HUES64 (cell line): ENCODE measurements around the gene CLSTN2.

Experiments used
- H3K27ac ChIP-seq: 2 replicates; pipeline ENCODE4 v1.7.0; 2013; ENCODE audit warnings: low read depth, low read length, inconsistent platforms
- H3K27me3 ChIP-seq: 2 replicates; pipeline ENCODE4 v1.6.1; 2013; ENCODE audit warnings: mild to moderate bottlenecking, low read length; ENCODE audit not compliant: insufficient read depth
- H3K36me3 ChIP-seq: 2 replicates; pipeline ENCODE4 v1.6.1; 2013; ENCODE audit warnings: mild to moderate bottlenecking, low read length; ENCODE audit not compliant: insufficient read depth
- H3K4me1 ChIP-seq: 2 replicates; pipeline ENCODE4 v1.6.1; 2013; ENCODE audit warnings: mild to moderate bottlenecking, low read length, moderate library complexity; ENCODE audit not compliant: insufficient read depth
- H3K4me3 ChIP-seq: 2 replicates; pipeline ENCODE4 v1.5.1; 2013; ENCODE audit warnings: mild to moderate bottlenecking, low read length, moderate library complexity
- H3K9ac ChIP-seq: 2 replicates; pipeline ENCODE4 v1.6.1; 2013; ENCODE audit warnings: mild to moderate bottlenecking, low read depth, low read length
- H3K9me3 ChIP-seq: 2 replicates; pipeline ENCODE4 v1.6.1; 2013; ENCODE audit warnings: low read depth, low read length; ENCODE audit not compliant: insufficient read depth
- WGBS: fragments of 150-250, 120-280 bp; methylation state at CpG from one replicate; pipeline ENCODE4 v1.1.7; 2013; ENCODE audit warnings: missing lambda C conversion rate; 5-methylcytosine and 5-hydroxymethylcytosine counted together

The CLSTN2 gene

GRCh38 chr3:140274429-140274828, 339.4 kb downstream of the CLSTN2 start:
- Histone ChIP-seq H3K4me1 (peaks cover 3% of the 10 kb centered on the region), H3K36me3 (no peaks in the 10 kb centered on the region), H3K9me3 (no peaks in the 10 kb centered on the region), H3K9ac (no peak overlapping the region), H3K27me3 (no peaks in the 10 kb centered on the region), H3K27ac (no peak overlapping the region), H3K4me3 (no peak overlapping the region)
- 91% methylated on average over 5 of the region's 5 CpGs for WGBS

GRCh38 chr3:140276703-140277102, 341.7 kb downstream of the CLSTN2 start:
- Histone ChIP-seq H3K27me3 (no peaks in the 10 kb centered on the region), H3K36me3 (no peaks in the 10 kb centered on the region), H3K4me3 (no peak overlapping the region), H3K9me3 (no peaks in the 10 kb centered on the region), H3K9ac (no peak overlapping the region), H3K27ac (no peak overlapping the region), H3K4me1 (peaks cover 3% of the 10 kb centered on the region)
- 55% methylated on average over 3 of the region's 3 CpGs for WGBS

- Histone ChIP-seq H3K27me3 (no peaks in the 10 kb centered on the region), H3K27ac (no peak overlapping the region), H3K4me1 (peaks cover 3% of the 10 kb centered on the region), H3K36me3 (no peaks in the 10 kb centered on the region), H3K4me3 (no peak overlapping the region), H3K9ac (no peak overlapping the region), H3K9me3 (no peaks in the 10 kb centered on the region)
- 92% methylated on average over 4 of the region's 4 CpGs for WGBS
Measured at GRCh38 chr3:140277886-140278285, 342.9 kb downstream of the CLSTN2 start.

- no peaks in the 10 kb centered on the region for H3K27me3 ChIP-seq
- H3K4me1 ChIP-seq = peaks cover 16% of the 10 kb centered on the region
- H3K9ac ChIP-seq = no peak overlapping the region
- H3K36me3 ChIP-seq = no peaks in the 10 kb centered on the region
- H3K4me3 ChIP-seq = no peak overlapping the region
- WGBS = 95% methylated on average over 3 of the region's 3 CpGs
- no peak overlapping the region for H3K27ac ChIP-seq
- H3K9me3 ChIP-seq = no peaks in the 10 kb centered on the region
Measured at GRCh38 chr3:140284372-140284771, 349.4 kb downstream of the CLSTN2 start.

GRCh38 chr3:140285380-140285779, 350.4 kb downstream of the CLSTN2 start:
- no peaks in the 10 kb centered on the region for H3K9me3 ChIP-seq
- no peak overlapping the region for H3K27ac ChIP-seq
- no peaks in the 10 kb centered on the region for H3K27me3 ChIP-seq
- H3K36me3 ChIP-seq = no peaks in the 10 kb centered on the region
- H3K9ac ChIP-seq = no peak overlapping the region
- H3K4me1 ChIP-seq = peaks cover 16% of the 10 kb centered on the region
- 62% methylated on average over 3 of the region's 3 CpGs for WGBS
- H3K4me3 ChIP-seq = no peak overlapping the region

- Histone ChIP-seq H3K36me3 (no peaks in the 10 kb centered on the region), H3K9me3 (no peaks in the 10 kb centered on the region), H3K9ac (no peak overlapping the region), H3K4me3 (no peak overlapping the region), H3K4me1 (peaks cover 16% of the 10 kb centered on the region), H3K27ac (no peak overlapping the region), H3K27me3 (no peaks in the 10 kb centered on the region)
- WGBS = 89% methylated on average over 1 of the region's 1 CpG
Measured at GRCh38 chr3:140288595-140288994, 353.6 kb downstream of the CLSTN2 start.

GRCh38 chr3:140290105-140290504, 355.1 kb downstream of the CLSTN2 start:
- peaks cover 7% of the 10 kb centered on the region; the same call in 1 of the 2 replicates for H3K4me1 ChIP-seq

GRCh38 chr3:140292170-140292569, 357.2 kb downstream of the CLSTN2 start:
- Histone ChIP-seq H3K4me3 (no peak overlapping the region), H3K36me3 (no peaks in the 10 kb centered on the region), H3K27ac (no peak overlapping the region), H3K9me3 (no peaks in the 10 kb centered on the region), H3K4me1 (peaks cover 10% of the 10 kb centered on the region; the same call in 1 of the 2 replicates), H3K9ac (no peak overlapping the region), H3K27me3 (no peaks in the 10 kb centered on the region)
- WGBS = 88% methylated on average over 2 of the region's 2 CpGs

More at GRCh38 chr3:140290105-140290504, 355.1 kb downstream of the CLSTN2 start:
- Histone ChIP-seq H3K9me3 (no peaks in the 10 kb centered on the region), H3K4me3 (no peak overlapping the region), H3K36me3 (no peaks in the 10 kb centered on the region), H3K9ac (no peak overlapping the region), H3K27ac (no peak overlapping the region), H3K27me3 (no peaks in the 10 kb centered on the region)
- 85% methylated on average over 2 of the region's 2 CpGs for WGBS

GRCh38 chr3:140292684-140293083, 357.7 kb downstream of the CLSTN2 start:
- over 99% methylated on average over 4 of the region's 4 CpGs for WGBS
- Histone ChIP-seq H3K27ac (no peak overlapping the region), H3K9ac (no peak overlapping the region)

GRCh38 chr3:140294058-140294457, 359.1 kb downstream of the CLSTN2 start:
- 93% methylated on average over 2 of the region's 2 CpGs for WGBS
- no peak overlapping the region for H3K27ac ChIP-seq
- no peak overlapping the region for H3K9ac ChIP-seq
- no peaks in the 10 kb centered on the region for H3K36me3 ChIP-seq
- no peak overlapping the region for H3K4me3 ChIP-seq
- no peaks in the 10 kb centered on the region for H3K9me3 ChIP-seq
- H3K27me3 ChIP-seq = no peaks in the 10 kb centered on the region
- peaks cover 21% of the 10 kb centered on the region for H3K4me1 ChIP-seq

More at GRCh38 chr3:140292684-140293083, 357.7 kb downstream of the CLSTN2 start:
- Histone ChIP-seq H3K36me3 (no peaks in the 10 kb centered on the region), H3K4me1 (peaks cover 15% of the 10 kb centered on the region), H3K9me3 (no peaks in the 10 kb centered on the region), H3K27me3 (no peaks in the 10 kb centered on the region), H3K4me3 (no peak overlapping the region)

GRCh38 chr3:140296796-140297352, 361.9 kb downstream of the CLSTN2 start:
- WGBS = 92% methylated on average over 3 of the region's 3 CpGs
- Histone ChIP-seq H3K36me3 (no peaks in the 10 kb centered on the region), H3K9me3 (no peaks in the 10 kb centered on the region), H3K27ac (no peak overlapping the region), H3K4me1 (peaks cover 34% of the 10 kb centered on the region), H3K27me3 (no peaks in the 10 kb centered on the region), H3K9ac (no peak overlapping the region), H3K4me3 (no peak overlapping the region)

- H3K9me3 ChIP-seq = no peaks in the 10 kb centered on the region
- H3K4me1 ChIP-seq = peaks cover 34% of the 10 kb centered on the region
- no peaks in the 10 kb centered on the region for H3K27me3 ChIP-seq
- peak overlapping the region; percentile 54; the same call in 1 of the 2 replicates for H3K27ac ChIP-seq
- H3K36me3 ChIP-seq = no peaks in the 10 kb centered on the region
- H3K4me3 ChIP-seq = no peak overlapping the region
- no peak overlapping the region for H3K9ac ChIP-seq
- WGBS = no CpG with 5 or more reads among the region's 1 CpG
Measured at GRCh38 chr3:140298043-140298442, 363.1 kb downstream of the CLSTN2 start.
